ENCODE measurements around the gene NPEPL1. TPM values are rescaled to one million over a fixed set of nuclear protein-coding genes. Genes with fewer than 3 reads are reported as not detected.

The NPEPL1 gene
- total RNA-seq, 1 donor from 2014 or later: 25.5 TPM

DNA sequence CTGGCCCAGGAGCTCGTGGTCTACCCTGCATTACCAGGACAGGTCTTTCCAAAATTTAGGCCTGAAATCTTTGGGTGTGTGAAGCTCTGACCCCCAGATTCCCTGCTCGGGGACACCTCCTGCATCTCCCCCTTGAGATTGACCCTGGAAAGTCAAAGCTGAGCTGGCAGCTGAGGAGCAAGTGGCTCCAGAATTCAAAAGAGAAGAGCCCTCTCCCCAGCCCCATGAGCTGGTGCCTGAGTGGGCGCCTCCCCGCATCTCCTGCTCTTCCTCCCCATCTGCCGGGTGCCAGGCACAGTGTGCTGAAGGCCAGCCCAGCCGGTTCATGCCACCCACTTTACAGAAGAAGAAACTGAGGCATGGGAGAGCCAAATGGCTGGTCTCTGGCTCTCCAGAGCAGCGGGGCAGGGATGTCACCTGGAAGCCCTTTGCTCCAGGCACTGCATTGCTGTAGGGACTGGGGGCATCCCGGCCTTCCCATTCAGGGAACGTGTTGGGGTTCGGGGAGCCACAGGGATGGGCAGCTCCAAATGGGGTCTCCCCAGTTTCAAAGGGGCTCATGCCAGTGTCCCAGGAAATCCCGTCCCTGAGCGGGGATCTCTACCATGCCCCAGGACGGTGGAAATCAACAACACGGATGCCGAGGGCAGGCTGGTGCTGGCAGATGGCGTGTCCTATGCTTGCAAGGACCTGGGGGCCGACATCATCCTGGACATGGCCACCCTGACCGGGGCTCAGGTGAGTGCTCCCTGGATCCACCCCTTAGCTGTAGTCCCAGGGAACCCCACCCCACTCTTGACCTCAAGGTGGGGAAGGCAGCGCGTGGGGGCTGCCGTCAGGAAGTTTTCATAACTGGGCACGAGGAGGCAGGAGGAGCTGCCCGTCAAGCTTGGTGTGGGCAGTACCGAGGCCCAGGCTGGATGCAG, 20.5 kb downstream of the NPEPL1 start:
- intact Hi-C loops (cut with DNase I): no loop called here
- no peak overlapping the region for H3K4me3 ChIP-seq
- peak in 1 of 2 donors; percentile 92 for DNase-seq (ENCODE audit: extremely low spot score in 2 of 2)
- no peaks in the 10 kb centered on the region for H3K27me3 ChIP-seq
- TF ChIP-seq, protein P1, sequence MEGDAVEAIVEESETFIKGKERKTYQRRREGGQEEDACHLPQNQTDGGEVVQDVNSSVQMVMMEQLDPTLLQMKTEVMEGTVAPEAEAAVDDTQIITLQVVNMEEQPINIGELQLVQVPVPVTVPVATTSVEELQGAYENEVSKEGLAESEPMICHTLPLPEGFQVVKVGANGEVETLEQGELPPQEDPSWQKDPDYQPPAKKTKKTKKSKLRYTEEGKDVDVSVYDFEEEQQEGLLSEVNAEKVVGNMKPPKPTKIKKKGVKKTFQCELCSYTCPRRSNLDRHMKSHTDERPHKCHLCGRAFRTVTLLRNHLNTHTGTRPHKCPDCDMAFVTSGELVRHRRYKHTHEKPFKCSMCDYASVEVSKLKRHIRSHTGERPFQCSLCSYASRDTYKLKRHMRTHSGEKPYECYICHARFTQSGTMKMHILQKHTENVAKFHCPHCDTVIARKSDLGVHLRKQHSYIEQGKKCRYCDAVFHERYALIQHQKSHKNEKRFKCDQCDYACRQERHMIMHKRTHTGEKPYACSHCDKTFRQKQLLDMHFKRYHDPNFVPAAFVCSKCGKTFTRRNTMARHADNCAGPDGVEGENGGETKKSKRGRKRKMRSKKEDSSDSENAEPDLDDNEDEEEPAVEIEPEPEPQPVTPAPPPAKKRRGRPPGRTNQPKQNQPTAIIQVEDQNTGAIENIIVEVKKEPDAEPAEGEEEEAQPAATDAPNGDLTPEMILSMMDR (IDR thresholded peaks at IDR 0.05): no peak
- TF ChIP-seq POLR2A (IDR thresholded peaks at IDR 0.05) (no peak), POLR2AphosphoS5 (IDR thresholded peaks at IDR 0.05; ENCODE audit: insufficient read depth in 1 of 2, low read depth in 1 of 2) (no peak)
- no peaks in the 10 kb centered on the region for H3K4me1 ChIP-seq
- no peaks in the 10 kb centered on the region for H3K9me3 ChIP-seq
- H3K27ac ChIP-seq: no peak overlapping the region
- no peaks in the 10 kb centered on the region for H3K36me3 ChIP-seq

DNA sequence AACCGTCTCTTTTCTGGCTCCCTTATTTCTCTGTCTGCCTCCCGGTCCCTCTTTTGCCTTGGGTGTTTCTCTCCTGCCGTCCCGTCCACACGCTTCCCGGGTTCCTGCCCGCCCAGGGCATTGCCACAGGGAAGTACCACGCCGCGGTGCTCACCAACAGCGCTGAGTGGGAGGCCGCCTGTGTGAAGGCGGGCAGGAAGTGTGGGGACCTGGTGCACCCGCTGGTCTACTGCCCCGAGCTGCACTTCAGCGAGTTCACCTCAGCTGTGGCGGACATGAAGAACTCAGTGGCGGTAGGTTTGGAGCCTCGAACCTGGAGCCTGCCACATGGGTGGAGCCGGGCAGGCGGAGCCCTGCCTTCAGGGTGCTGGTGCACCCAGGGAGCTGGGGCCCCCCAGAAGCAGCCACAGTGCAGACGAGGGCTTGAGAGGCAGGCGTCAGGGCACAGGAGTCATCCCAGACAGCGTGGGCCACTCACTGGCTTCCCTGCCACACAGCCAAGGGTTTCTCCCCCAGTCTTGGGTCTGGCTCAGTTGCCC, 21.3 kb downstream of the NPEPL1 start:
- peak in 1 of 2 donors; percentile 74 for DNase-seq (ENCODE audit: extremely low spot score in 2 of 2)
- Histone ChIP-seq H3K36me3 (no peaks in the 10 kb centered on the region), H3K27ac (no peak overlapping the region), H3K27me3 (no peaks in the 10 kb centered on the region), H3K4me3 (no peak overlapping the region), H3K4me1 (no peaks in the 10 kb centered on the region), H3K9me3 (no peaks in the 10 kb centered on the region)
- intact Hi-C loops (cut with DNase I): no loop called here
- TF ChIP-seq, protein P1 (IDR thresholded peaks at IDR 0.05): no peak
- no peak for TF ChIP-seq POLR2A (IDR thresholded peaks at IDR 0.05)

DNA sequence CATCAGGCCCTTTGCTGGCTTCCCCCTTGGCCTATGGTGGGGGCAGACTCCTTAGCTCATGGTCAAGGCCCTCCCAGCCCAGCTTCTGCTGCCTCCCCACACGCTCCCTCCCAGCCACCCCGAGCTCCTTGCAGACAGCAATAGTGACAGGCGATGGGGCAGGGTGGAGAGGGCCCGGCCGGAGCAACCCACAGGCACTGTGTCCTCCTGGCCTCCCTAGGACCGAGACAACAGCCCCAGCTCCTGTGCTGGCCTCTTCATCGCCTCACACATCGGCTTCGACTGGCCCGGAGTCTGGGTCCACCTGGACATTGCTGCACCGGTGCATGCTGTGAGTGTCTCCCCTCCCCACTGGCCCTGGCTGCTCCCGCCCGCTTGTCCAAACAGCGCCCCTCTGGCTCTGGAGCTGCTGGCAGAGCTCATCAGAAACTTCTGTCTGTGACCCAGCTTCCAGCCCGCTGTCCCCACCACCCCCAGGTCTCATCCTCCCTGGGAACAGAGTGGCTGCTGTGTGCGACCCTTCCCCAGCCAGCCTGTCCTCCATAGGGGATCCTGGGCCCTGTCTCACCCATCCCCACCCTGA, 21.8 kb downstream of the NPEPL1 start:
- H3K4me1 ChIP-seq: no peaks in the 10 kb centered on the region
- H3K9me3 ChIP-seq: no peaks in the 10 kb centered on the region
- intact Hi-C loops (cut with DNase I): no loop called here
- no peak overlapping the region for H3K4me3 ChIP-seq
- DNase-seq (ENCODE audit: extremely low spot score in 2 of 2): peak in 1 of 2 donors; percentile 58
- TF ChIP-seq, protein P1 (IDR thresholded peaks at IDR 0.05): no peak
- TF ChIP-seq POLR2AphosphoS5 (IDR thresholded peaks at IDR 0.05; ENCODE audit: insufficient read depth in 1 of 2, low read depth in 1 of 2): no peak
- TF ChIP-seq POLR2A (IDR thresholded peaks at IDR 0.05): no peak
- H3K27ac ChIP-seq: no peak overlapping the region
- no peaks in the 10 kb centered on the region for H3K27me3 ChIP-seq
- no peaks in the 10 kb centered on the region for H3K36me3 ChIP-seq

DNA sequence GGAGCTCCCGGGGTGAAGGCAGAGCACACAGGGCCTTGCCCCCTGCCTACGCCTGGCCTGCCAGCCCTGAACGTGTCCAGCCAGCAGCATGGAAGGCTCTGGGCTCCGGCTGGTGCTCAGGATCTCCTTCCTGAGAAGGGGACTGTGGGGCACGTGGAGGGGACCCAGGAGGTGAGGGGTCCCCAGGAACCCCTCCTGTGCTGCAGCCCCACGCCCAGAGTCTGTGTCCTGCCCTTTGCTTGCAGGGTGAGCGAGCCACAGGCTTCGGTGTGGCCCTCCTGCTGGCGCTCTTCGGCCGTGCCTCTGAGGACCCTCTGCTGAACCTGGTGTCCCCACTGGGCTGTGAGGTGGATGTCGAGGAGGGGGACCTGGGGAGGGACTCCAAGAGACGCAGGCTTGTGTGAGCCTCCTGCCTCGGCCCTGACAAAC, 22.3 kb downstream of the NPEPL1 start:
- Histone ChIP-seq H3K4me3 (no peak overlapping the region), H3K27ac (no peak overlapping the region), H3K4me1 (no peaks in the 10 kb centered on the region), H3K36me3 (no peaks in the 10 kb centered on the region), H3K27me3 (no peaks in the 10 kb centered on the region), H3K9me3 (no peaks in the 10 kb centered on the region)
- intact Hi-C loops (cut with DNase I): no loop called here
- peak in 1 of 2 donors; percentile 72 for DNase-seq (ENCODE audit: extremely low spot score in 2 of 2)
- no peak for TF ChIP-seq POLR2AphosphoS5 (IDR thresholded peaks at IDR 0.05; ENCODE audit: insufficient read depth in 1 of 2, low read depth in 1 of 2)
- TF ChIP-seq POLR2A (IDR thresholded peaks at IDR 0.05): no peak
- TF ChIP-seq, protein P1 (IDR thresholded peaks at IDR 0.05): no peak
